CD14-positive monocyte (primary cell): Measurements from ENCODE around the gene RTN4R. TPM values are rescaled to one million over a fixed set of nuclear protein-coding genes. Genes with fewer than 3 reads are reported as not detected.

Experiments
- DNase-seq, 3 donors: peaks; one replicate each; pipeline ENCODE4 v3.0.0-alpha.2; 2011 to 2022
- H2AFZ ChIP-seq: 2 replicates; pipeline ENCODE4 v1.6.0; 2012; ENCODE audit warnings: mild to moderate bottlenecking, low read depth, low read length, inconsistent platforms; ENCODE audit not compliant: insufficient read depth, poor library complexity, severe bottlenecking
- H3K27ac ChIP-seq, 2 donors: 1 replicate in 1 of 2; 2 replicates in 1 of 2; pipeline ENCODE4 v1.5.1; 2012 to 2013; ENCODE audit warnings: low read length in 2 of 2, control low read depth in 1 of 2, inconsistent platforms in 1 of 2, low read depth in 1 of 2, mild to moderate bottlenecking in 1 of 2
- H3K27me3 ChIP-seq, 2 donors: one replicate each; pipeline versions ENCODE4 v1.6.0 to v1.6.1; 2011 to 2013; ENCODE audit warnings: low read length in 2 of 2; ENCODE audit not compliant: control insufficient read depth in 2 of 2, insufficient read depth in 2 of 2
- H3K36me3 ChIP-seq, 2 donors: replicated peaks in 1 of 2; 1 replicate in 1 of 2; 2 replicates in 1 of 2; pipeline versions ENCODE4 v1.5.1 to v1.6.1; 2012 to 2013; ENCODE audit warnings: low read length in 2 of 2, control low read depth in 1 of 2, inconsistent platforms in 1 of 2, mild to moderate bottlenecking in 1 of 2; ENCODE audit not compliant: insufficient read depth in 2 of 2, control insufficient read depth in 1 of 2
- H3K4me1 ChIP-seq, 2 donors: 1 replicate in 1 of 2; 2 replicates in 1 of 2; pipeline versions ENCODE4 v1.5.1 to v1.6.1; 2012 to 2013; ENCODE audit warnings: low read length in 2 of 2, control low read depth in 1 of 2, inconsistent platforms in 1 of 2, mild to moderate bottlenecking in 1 of 2, moderate library complexity in 1 of 2; ENCODE audit not compliant: insufficient read depth in 2 of 2, control insufficient read depth in 1 of 2
- H3K4me2 ChIP-seq: replicated peaks from 2 replicates; pipeline ENCODE3; 2012; ENCODE audit warnings: low read length, moderate library complexity, mild to moderate bottlenecking; ENCODE audit not compliant: poor library complexity, severe bottlenecking; ENCODE audit errors: extremely low read depth
- H3K4me3 ChIP-seq, 3 experiments: fragments of 200-600 bp in 1 of 3; sonication (generic) in 1 of 3; replicated peaks in 1 of 3; 1 replicate in 2 of 3; 2 replicates in 1 of 3; pipeline ENCODE4 v1.5.1; 2011 to 2013; ENCODE audit warnings: low read length in 3 of 3, mild to moderate bottlenecking in 3 of 3, control low read depth in 2 of 3, low read depth in 2 of 3, inconsistent platforms in 1 of 3, moderate library complexity in 1 of 3
- H3K79me2 ChIP-seq: 2 replicates; pipeline ENCODE4 v1.6.0; 2012; ENCODE audit warnings: mild to moderate bottlenecking, control low read depth, inconsistent platforms, low read length, moderate library complexity; ENCODE audit not compliant: insufficient read depth
- H3K9ac ChIP-seq: 2 replicates; pipeline ENCODE4 v1.6.0; 2017; ENCODE audit warnings: low read length, mild to moderate bottlenecking; ENCODE audit not compliant: insufficient read depth, poor library complexity, severe bottlenecking
- H3K9me3 ChIP-seq, 2 donors: replicated peaks in 1 of 2; 1 replicate in 1 of 2; 2 replicates in 1 of 2; pipeline versions ENCODE4 v1.5.1 to v1.6.1; 2012 to 2013; ENCODE audit warnings: low read length in 2 of 2, control low read depth in 1 of 2; ENCODE audit not compliant: control insufficient read depth in 1 of 2, insufficient read depth in 1 of 2
- H4K20me1 ChIP-seq: 2 replicates; pipeline ENCODE4 v1.6.0; 2012; ENCODE audit warnings: mild to moderate bottlenecking, low read length, control low read depth, moderate library complexity; ENCODE audit not compliant: insufficient read depth
- H3K27ac Mint-ChIP-seq, 7 donors: one replicate each; pipeline ENCODE4 v1.8.0; 2020; ENCODE audit warnings: mild to moderate bottlenecking in 7 of 7, mixed read lengths in 7 of 7, moderate library complexity in 6 of 7, inconsistent platforms in 2 of 7
- H3K27me3 Mint-ChIP-seq, 3 donors: one replicate each; pipeline ENCODE4 v1.8.0; 2021 to 2022; ENCODE audit warnings: low read depth in 3 of 3, mild to moderate bottlenecking in 3 of 3, mixed read lengths in 3 of 3, moderate library complexity in 3 of 3, inconsistent platforms in 1 of 3
- H3K36me3 Mint-ChIP-seq, 2 donors: one replicate each; pipeline ENCODE4 v1.8.0; 2020; ENCODE audit warnings: mixed read lengths in 2 of 2, inconsistent platforms in 1 of 2, mild to moderate bottlenecking in 1 of 2
- H3K4me1 Mint-ChIP-seq: one replicate; pipeline ENCODE4 v1.8.0; 2020; ENCODE audit warnings: mild to moderate bottlenecking, mixed read lengths
- H3K4me3 Mint-ChIP-seq, 2 donors: one replicate each; pipeline ENCODE4 v1.8.0; 2020; ENCODE audit warnings: mild to moderate bottlenecking in 2 of 2, mixed read lengths in 2 of 2, moderate library complexity in 1 of 2
- H3K9me3 Mint-ChIP-seq, 7 donors: one replicate each; pipeline ENCODE4 v1.8.0; 2020 to 2022; ENCODE audit warnings: mixed read lengths in 7 of 7, mild to moderate bottlenecking in 6 of 7, moderate library complexity in 6 of 7, inconsistent platforms in 2 of 7
- WGBS: methylation state at CpG from one replicate; pipeline ENCODE4 v1.1.5; 2013; ENCODE audit warnings: missing lambda C conversion rate; ENCODE audit not compliant: insufficient coverage; 5-methylcytosine and 5-hydroxymethylcytosine counted together
- intact Hi-C, 2 donors: fragments of 100-400 bp; cut with micrococcal nuclease; formaldehyde crosslinking; loops; one replicate each; pipeline versions ENCODE4 v1.15.0 to v1.15.1; 2023
- polyA plus RNA-seq, 3 donors: library from polyadenylated mRNA; depleted of rRNA in 1 of 3; unstranded in 2 of 3; stranded (reverse) in 1 of 3; fragments of 300-500 nt in 2 of 3; fragments of >200 nt in 1 of 3; fragmentation: Illumina TruSeq in 2 of 3; gene quantifications; 1 replicate in 2 of 3; 2 replicates in 1 of 3; pipeline ENCODE4 v1.2.3, GENCODE V29; 2012 to 2021
- TF ChIP-seq, protein P1 (sequence below): fragments of 200-600 bp; IDR thresholded peaks from one replicate; pipeline ENCODE4 v1.8.0; 2022; ENCODE audit warnings: antibody characterized with exemption, mild to moderate bottlenecking

The RTN4R gene
- polyA plus RNA-seq, 3 donors: not detected

DNA sequence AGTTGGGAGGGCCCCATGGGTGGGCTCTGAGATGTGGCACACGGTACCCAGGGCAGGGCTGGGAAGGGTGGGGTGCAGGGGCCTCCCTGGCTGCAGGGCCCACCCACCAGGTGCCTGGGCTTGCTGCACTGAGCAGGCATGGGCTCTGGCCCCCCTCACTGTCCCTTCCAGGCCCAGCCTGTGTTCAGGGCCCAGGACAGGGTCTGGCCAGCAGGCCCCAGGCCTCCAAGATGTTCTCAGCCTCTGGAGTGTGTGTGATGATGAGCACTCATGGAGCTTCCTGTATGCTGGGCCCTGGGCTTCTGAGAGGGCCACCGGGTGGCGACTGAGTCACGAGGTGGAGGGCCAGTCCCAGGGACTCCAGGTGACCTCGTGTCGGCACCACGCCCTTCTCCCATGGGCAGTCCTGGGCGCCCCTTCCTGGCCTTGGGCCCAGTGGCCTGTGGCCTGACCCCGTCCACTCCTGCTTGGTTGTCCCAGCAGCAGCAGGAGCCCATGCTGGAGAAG lies 61.4 kb downstream of the RTN4R start:
- Mint-ChIP-seq H3K4me3 (peak overlapping the region; percentile 83 to 93), H3K27me3 (peaks cover 0 to 3% (median 2%) of the 10 kb centered on the region in 3 donors), H3K9me3 (no peaks in the 10 kb centered on the region), H3K27ac (peak overlapping the region in 6 of 7 donors; percentile 60 to 94 (median 83)), H3K36me3 (no peaks in the 10 kb centered on the region), H3K4me1 (peaks cover 27% of the 10 kb centered on the region)
- TF ChIP-seq, protein P1, sequence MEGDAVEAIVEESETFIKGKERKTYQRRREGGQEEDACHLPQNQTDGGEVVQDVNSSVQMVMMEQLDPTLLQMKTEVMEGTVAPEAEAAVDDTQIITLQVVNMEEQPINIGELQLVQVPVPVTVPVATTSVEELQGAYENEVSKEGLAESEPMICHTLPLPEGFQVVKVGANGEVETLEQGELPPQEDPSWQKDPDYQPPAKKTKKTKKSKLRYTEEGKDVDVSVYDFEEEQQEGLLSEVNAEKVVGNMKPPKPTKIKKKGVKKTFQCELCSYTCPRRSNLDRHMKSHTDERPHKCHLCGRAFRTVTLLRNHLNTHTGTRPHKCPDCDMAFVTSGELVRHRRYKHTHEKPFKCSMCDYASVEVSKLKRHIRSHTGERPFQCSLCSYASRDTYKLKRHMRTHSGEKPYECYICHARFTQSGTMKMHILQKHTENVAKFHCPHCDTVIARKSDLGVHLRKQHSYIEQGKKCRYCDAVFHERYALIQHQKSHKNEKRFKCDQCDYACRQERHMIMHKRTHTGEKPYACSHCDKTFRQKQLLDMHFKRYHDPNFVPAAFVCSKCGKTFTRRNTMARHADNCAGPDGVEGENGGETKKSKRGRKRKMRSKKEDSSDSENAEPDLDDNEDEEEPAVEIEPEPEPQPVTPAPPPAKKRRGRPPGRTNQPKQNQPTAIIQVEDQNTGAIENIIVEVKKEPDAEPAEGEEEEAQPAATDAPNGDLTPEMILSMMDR: no peak
- Histone ChIP-seq H3K36me3 (no peaks in the 10 kb centered on the region), H3K79me2 (peaks cover 11% of the 10 kb centered on the region), H3K9ac (peak overlapping the region; percentile 82), H3K4me2 (peak overlapping the region; percentile 91), H3K27ac (peak overlapping the region; percentile 21 to 92), H3K4me3 (peak overlapping the region; percentile 68 to 88 (median 70)), H3K27me3 (no peaks in the 10 kb centered on the region), H3K4me1 (peaks cover 23 to 35% of the 10 kb centered on the region in 2 donors), H3K9me3 (no peaks in the 10 kb centered on the region), H2AFZ (peak overlapping the region; percentile 91), H4K20me1 (no peaks in the 10 kb centered on the region)
- intact Hi-C loops: no loop called here
- WGBS: 38% methylated on average over 7 of the region's 9 CpGs
- DNase-seq: peak in 2 of 3 donors; percentile 12 to 27

DNA sequence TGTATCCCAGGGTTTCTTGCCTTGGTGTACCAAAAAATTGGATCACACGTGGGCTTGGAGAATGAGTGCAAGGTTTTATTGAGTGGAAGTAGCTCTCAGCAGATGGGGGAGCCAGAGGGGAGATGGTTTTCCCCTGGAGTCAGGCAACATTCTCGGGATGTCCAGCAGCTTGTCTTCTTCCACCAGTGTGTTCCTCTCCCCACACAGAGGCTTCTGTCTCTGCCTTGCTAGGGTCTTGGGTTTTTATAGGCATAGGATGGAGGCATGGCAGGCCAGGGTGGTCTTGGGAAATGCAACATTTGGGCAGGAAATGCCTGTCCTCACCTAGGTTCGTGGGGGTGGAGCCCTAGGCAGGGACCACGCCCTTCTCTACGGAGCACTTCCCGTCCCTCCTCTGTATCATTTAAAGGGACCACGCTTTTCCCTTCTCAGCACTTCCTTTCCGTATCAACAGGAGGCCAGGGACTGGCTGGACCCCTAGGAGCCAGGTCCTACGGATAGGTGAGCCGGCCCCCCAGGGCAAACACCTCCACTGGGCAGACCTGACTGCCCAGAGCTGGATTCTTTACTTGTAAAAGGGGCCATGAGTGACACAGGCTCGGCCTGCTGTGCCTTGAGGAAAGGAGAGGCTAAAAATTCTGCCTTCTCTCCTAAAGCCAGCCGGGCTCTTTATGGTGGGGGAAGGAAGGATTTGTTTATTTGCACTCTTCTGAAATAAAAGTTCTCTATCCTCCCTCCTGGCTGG lies 62.0 kb downstream of the RTN4R start:
- peak overlapping the region; percentile 82 for H3K9ac ChIP-seq
- no peaks in the 10 kb centered on the region for H3K27me3 ChIP-seq
- peaks cover 27% of the 10 kb centered on the region for H3K4me1 Mint-ChIP-seq
- WGBS: 6% methylated on average over 6 of the region's 12 CpGs
- H3K9me3 ChIP-seq: no peaks in the 10 kb centered on the region
- H3K36me3 ChIP-seq: no peaks in the 10 kb centered on the region
- intact Hi-C loops: no loop called here
- H3K36me3 Mint-ChIP-seq: no peaks in the 10 kb centered on the region
- peaks cover 0 to 3% (median 2%) of the 10 kb centered on the region in 3 donors for H3K27me3 Mint-ChIP-seq
- peak overlapping the region; percentile 91 for H3K4me2 ChIP-seq
- H2AFZ ChIP-seq: peak overlapping the region; percentile 91
- TF ChIP-seq, protein P1: peak; percentile 21
- H3K27ac ChIP-seq: peak overlapping the region; percentile 21 to 92
- peak overlapping the region; percentile 65 to 94 (median 75) for H3K27ac Mint-ChIP-seq
- H4K20me1 ChIP-seq: no peaks in the 10 kb centered on the region
- no peaks in the 10 kb centered on the region for H3K9me3 Mint-ChIP-seq
- peak overlapping the region; percentile 68 to 88 (median 70) for H3K4me3 ChIP-seq
- H3K4me1 ChIP-seq: peaks cover 23 to 35% of the 10 kb centered on the region in 2 donors
- peaks cover 11% of the 10 kb centered on the region for H3K79me2 ChIP-seq
- peak; percentile 32 to 58 (median 48) for DNase-seq
- H3K4me3 Mint-ChIP-seq: peak overlapping the region; percentile 83 to 93
